ENCODE data around the gene TMX3.

DNA sequence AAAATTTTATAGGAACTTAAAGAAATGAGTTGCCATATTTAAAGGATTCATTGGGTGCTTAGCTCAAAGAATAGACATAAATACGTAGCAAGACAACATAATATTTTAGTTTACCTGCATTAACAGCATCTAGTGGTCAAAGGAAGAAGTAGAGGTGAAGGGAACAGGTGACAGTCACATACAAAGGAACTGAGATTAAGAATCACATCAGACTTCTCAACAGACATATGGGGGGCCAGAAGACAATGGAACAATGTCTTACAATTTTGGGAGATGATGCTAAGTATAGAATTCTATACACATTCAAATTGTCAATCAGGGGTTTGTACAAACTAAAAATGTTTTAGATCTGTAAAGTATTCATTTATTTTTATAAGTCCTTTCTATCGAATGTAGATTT is 44.4 kb upstream of the TMX3 start:
- TF ChIP-seq, protein P1, sequence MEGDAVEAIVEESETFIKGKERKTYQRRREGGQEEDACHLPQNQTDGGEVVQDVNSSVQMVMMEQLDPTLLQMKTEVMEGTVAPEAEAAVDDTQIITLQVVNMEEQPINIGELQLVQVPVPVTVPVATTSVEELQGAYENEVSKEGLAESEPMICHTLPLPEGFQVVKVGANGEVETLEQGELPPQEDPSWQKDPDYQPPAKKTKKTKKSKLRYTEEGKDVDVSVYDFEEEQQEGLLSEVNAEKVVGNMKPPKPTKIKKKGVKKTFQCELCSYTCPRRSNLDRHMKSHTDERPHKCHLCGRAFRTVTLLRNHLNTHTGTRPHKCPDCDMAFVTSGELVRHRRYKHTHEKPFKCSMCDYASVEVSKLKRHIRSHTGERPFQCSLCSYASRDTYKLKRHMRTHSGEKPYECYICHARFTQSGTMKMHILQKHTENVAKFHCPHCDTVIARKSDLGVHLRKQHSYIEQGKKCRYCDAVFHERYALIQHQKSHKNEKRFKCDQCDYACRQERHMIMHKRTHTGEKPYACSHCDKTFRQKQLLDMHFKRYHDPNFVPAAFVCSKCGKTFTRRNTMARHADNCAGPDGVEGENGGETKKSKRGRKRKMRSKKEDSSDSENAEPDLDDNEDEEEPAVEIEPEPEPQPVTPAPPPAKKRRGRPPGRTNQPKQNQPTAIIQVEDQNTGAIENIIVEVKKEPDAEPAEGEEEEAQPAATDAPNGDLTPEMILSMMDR (IDR thresholded peaks at IDR 0.05) = no peak
- TF ChIP-seq, protein P2, sequence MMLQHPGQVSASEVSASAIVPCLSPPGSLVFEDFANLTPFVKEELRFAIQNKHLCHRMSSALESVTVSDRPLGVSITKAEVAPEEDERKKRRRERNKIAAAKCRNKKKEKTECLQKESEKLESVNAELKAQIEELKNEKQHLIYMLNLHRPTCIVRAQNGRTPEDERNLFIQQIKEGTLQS (CRISPR knock-in tag; conservative IDR thresholded peaks at IDR 0.05) = no peak
- no peak for TF ChIP-seq ZNF263 (CRISPR knock-in tag; IDR thresholded peaks at IDR 0.05; ENCODE audit: low read depth)
- no peak for TF ChIP-seq GABPB1 (CRISPR knock-in tag; IDR thresholded peaks at IDR 0.05)
- no peak for TF ChIP-seq SP1 (CRISPR knock-in tag; conservative IDR thresholded peaks at IDR 0.05)
- TF ChIP-seq, protein P3, sequence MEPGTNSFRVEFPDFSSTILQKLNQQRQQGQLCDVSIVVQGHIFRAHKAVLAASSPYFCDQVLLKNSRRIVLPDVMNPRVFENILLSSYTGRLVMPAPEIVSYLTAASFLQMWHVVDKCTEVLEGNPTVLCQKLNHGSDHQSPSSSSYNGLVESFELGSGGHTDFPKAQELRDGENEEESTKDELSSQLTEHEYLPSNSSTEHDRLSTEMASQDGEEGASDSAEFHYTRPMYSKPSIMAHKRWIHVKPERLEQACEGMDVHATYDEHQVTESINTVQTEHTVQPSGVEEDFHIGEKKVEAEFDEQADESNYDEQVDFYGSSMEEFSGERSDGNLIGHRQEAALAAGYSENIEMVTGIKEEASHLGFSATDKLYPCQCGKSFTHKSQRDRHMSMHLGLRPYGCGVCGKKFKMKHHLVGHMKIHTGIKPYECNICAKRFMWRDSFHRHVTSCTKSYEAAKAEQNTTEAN (CRISPR knock-in tag; IDR thresholded peaks at IDR 0.05) = no peak
- TF ChIP-seq, protein P4, sequence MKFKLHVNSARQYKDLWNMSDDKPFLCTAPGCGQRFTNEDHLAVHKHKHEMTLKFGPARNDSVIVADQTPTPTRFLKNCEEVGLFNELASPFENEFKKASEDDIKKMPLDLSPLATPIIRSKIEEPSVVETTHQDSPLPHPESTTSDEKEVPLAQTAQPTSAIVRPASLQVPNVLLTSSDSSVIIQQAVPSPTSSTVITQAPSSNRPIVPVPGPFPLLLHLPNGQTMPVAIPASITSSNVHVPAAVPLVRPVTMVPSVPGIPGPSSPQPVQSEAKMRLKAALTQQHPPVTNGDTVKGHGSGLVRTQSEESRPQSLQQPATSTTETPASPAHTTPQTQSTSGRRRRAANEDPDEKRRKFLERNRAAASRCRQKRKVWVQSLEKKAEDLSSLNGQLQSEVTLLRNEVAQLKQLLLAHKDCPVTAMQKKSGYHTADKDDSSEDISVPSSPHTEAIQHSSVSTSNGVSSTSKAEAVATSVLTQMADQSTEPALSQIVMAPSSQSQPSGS (CRISPR knock-in tag; IDR thresholded peaks at IDR 0.05; ENCODE audit: borderline replicate concordance, low read depth) = no peak
- TF ChIP-seq NR3C1 (CRISPR knock-in tag; conservative IDR thresholded peaks at IDR 0.05; ENCODE audit: low read depth) = no peak
- TF ChIP-seq ETV6 (CRISPR knock-in tag; IDR thresholded peaks at IDR 0.05) = no peak
- TF ChIP-seq TCF7 (CRISPR knock-in tag; IDR thresholded peaks at IDR 0.05; ENCODE audit: low read depth) = no peak
